Heart left ventricle (tissue), 13 donors: Measurements from ENCODE around the gene MAPKAPK3.

Source experiments
- POLR2A ChIP-seq, 2 donors: fragments of 450-650 bp; IDR thresholded peaks; one replicate each; pipeline ENCODE4 v1.6.1; 2017; ENCODE audit warnings: antibody characterized with exemption in 2 of 2, mild to moderate bottlenecking in 2 of 2, moderate library complexity in 2 of 2
- TF ChIP-seq, protein P1 (sequence below), 12 donors: fragments of 200-600 bp; sonication (generic) in 4 of 12; IDR thresholded peaks; one replicate each; pipeline versions ENCODE4 v1.5.0 to v1.8.0; 2018 to 2022; ENCODE audit warnings: antibody characterized with exemption in 12 of 12, mild to moderate bottlenecking in 5 of 12
- donor health status: ischemic (EF 13 %, LVEDD 7.1; RV severe dilation, severe dysfunction).
- donor health status: DM: no; HTN: yes; CAD: no.
- donor health status: DM: no; HTN: no; CAD: no.
- donor health status: ischemic (EF 25% LVEDD 6.9; RV normal size, moderate dysfunction).
- donor health status: ischemic (EF 25% LVEDD 5.7; RV mildly dilated, moderate dysfunction).
- donor health status: ischemic (EF 35%, LVEDD 5.7; RV mildly dilated, moderate dysfunction).
- donor health status: nonischemic (EF 11% LVEDD 7.7; RV severe dilation, severe dysfunction).
- donor health status: DM: yes; HTN: yes; CAD: no.
- donor health status: PGD.
- donor health status: ischemic (EF 29% LVEDD 5.4; RV normal size, mild dysfunction).
- donor health status: nonischemic (EF 23%, LVEDD 6.1; RV moderate dilation, normal function).

DNA sequence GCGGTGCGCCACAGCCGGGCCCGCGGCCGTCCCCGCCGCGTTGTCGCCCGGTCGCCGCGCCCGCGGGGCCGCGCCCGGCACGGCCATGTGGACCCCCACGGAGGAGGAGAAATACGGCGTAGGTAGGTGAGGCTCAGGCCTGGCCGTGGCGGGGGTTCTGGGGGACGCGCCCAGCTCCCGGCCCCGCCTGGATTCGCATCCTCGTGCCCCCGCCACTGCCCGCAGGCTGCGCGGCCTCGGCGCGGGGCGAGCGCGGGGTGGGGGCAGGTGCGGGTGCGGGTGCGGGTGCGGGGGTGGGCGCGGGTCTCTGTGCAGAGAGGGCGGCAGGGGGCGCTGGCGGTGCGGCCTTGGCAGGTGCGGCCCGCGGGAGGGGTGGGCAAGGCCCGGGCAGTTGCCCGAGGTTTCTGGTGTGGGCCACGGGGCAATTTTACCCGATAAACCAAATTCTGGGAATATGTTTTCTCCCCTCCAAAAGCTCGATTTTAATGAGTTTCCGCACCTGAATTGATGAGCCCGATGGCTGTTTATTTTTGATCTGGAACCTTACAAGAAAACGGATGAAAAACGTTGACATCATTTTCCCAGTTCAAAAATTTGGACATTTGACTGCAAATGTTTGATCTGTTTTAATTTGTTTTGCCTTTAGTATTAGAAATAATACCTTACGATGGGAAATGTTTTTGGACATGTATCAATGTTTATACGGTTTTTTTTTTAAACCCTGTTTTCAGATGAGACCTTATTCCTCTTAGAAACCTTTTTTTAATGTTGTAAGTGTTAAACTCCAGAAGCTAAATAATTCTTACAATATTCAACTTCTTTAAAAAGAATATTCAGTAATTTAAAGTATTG is 58.5 kb downstream of the MAPKAPK3 start:
- TF ChIP-seq, protein P1, sequence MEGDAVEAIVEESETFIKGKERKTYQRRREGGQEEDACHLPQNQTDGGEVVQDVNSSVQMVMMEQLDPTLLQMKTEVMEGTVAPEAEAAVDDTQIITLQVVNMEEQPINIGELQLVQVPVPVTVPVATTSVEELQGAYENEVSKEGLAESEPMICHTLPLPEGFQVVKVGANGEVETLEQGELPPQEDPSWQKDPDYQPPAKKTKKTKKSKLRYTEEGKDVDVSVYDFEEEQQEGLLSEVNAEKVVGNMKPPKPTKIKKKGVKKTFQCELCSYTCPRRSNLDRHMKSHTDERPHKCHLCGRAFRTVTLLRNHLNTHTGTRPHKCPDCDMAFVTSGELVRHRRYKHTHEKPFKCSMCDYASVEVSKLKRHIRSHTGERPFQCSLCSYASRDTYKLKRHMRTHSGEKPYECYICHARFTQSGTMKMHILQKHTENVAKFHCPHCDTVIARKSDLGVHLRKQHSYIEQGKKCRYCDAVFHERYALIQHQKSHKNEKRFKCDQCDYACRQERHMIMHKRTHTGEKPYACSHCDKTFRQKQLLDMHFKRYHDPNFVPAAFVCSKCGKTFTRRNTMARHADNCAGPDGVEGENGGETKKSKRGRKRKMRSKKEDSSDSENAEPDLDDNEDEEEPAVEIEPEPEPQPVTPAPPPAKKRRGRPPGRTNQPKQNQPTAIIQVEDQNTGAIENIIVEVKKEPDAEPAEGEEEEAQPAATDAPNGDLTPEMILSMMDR (IDR thresholded peaks at IDR 0.05): peak in 11 of 12 donors; percentile 10 to 67 (median 45)
- TF ChIP-seq POLR2A (IDR thresholded peaks at IDR 0.05): no peak
